ENCODE data around the gene CRYBG1.

Gene CRYBG1

DNA sequence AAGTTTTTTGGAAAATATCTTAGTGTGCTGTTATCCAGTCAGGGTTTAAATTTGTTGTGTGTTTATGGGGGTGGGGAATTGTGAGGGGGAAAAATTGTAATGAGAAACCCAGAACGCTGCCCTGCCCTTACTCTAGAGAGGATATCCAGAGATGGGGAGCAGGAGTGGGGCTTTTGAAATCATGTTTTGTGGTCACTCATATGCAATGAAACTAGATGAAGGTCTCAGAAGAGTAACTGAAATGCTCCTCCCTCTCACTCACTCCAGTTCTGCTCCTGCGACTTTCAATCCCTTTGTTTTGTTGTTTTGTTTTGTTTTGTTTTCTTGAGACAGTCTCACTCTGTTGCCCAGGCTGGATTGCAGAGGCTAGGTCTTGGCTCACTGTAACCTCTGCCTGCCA is 100.0 kb downstream of the CRYBG1 start:
- no peak for DNase-seq (ENCODE audit: low spot score)

DNA sequence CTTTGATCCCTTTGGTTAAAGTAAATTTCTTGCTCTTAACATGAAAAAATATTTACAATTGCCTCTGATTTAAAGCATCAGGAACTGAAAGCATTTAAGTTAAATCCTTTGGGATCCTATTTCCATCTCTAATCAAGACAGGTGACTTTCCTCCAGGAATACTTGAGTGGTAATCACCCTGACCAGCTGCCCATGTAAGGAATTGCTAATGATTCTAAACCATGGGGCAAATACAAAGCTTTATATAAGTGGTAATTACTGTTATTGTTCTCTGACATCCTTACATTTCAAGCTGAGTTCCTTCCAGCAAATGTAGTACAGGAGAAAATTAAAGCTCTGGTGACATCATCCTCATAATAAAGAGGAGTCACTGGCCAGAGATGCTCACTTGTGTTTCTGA is 100.6 kb downstream of the CRYBG1 start:
- no peak for DNase-seq (ENCODE audit: low spot score)

GRCh38 chr6:106462923-106463557 is 102.5 kb downstream of the CRYBG1 start:
- no peak for DNase-seq (ENCODE audit: low spot score)

GRCh38 chr6:106466211-106466610 is 105.7 kb downstream of the CRYBG1 start:
- no peak for DNase-seq (ENCODE audit: low spot score)

DNA sequence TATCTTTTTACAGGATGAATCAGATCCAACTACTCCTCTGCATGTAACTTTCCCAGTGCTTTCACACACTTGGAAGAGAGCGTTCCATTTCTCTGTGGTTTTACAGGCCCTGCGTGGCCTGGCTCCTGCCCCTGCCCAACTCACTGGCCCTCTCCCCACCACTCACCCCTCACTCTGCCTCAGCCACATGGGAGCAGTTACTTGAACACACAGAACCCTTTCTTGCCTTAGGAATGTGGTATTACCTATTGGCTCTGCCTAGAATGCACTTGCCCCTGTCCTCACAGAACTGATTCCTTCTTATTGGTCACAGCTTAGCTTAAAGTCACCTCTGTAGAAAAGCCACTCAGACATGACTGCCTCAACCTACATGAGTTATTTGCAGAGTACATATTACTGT is 108.4 kb downstream of the CRYBG1 start:
- no peak for DNase-seq (ENCODE audit: low spot score)

DNA sequence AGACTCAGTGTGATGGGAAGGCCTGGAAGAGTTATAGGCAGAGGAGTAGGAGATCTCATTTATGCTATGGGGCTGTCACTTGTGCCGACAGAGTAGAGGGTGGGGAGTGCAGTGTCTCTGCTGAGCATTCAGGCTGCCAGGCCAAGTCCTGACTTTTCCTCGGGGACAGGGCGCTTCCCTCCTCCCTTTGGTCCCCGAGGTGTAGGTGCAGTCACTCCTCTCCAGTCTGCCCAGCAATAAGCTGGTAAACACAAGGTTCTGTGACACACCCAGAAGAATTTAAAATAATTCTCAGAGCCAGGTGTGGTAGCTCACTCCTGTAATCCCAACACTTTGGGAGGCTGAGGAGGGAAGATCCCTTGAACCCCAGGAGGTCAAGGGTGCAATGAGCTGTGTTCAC is 109.4 kb downstream of the CRYBG1 start:
- no peak for DNase-seq (ENCODE audit: low spot score)

- DNase-seq (ENCODE audit: low spot score), result no peak
Measured at GRCh38 chr6:106470316-106470715, 109.8 kb downstream of the CRYBG1 start.

- no peak for DNase-seq (ENCODE audit: low spot score)
Measured at GRCh38 chr6:106470811-106471210, 110.3 kb downstream of the CRYBG1 start.

DNA sequence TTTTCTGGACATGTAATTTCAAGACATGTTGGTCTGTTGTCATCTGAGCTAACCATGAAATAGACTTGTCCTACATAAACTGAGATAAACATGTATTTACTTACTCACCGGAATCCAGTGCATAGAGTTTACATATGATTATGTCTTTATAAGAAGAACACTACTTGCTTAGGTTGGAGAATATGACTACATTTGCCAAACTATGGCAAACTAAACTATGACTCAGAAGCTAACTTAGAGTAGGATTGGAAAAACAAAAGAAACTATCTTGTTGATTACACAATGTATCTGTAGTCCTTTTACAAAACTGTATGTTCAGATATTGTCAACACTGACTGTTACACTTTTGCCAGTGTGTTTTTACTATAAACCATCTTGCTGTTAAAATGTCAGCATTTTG is 113.3 kb downstream of the CRYBG1 start:
- DNase-seq (ENCODE audit: low spot score), result no peak

GRCh38 chr6:106474466-106474865 is 113.9 kb downstream of the CRYBG1 start:
- no peak for DNase-seq (ENCODE audit: low spot score)

GRCh38 chr6:106475284-106475683 is 114.8 kb downstream of the CRYBG1 start:
- no peak for DNase-seq (ENCODE audit: low spot score)

DNA sequence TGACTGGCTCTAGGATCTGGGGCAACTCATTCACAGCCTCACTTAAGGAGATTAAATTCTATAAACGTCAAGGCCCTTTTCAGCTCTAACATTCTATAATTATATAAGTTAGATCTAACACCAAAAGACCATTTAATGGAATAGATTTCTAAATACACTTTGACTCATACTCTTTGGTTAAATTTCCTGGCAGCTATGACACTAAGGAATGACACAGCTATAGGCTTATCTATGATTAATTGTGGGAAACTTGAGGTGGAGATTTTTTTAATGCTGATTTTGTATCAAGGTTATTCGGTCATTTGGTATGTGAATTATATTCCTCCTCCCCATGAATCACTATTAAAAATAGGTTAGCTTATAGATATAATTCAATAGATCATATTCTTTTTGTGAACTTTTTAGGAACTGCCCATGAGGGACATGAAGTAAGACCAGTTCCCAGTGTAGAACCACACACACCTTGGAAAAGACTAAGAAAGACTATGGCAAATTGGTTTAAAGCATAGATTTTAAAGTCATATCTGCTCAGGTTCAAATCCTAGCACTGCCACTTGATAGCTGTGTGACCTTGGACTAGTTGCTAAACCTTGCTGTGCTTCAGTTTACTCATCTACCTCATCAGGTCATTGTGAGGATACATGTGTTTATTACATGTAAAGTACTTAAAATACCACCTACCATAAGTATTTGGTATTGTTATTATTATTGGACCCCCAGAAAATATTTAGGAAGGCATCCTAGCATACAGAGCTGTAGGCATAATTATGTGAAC is 116.0 kb downstream of the CRYBG1 start:
- no peak for DNase-seq (ENCODE audit: low spot score)

DNA sequence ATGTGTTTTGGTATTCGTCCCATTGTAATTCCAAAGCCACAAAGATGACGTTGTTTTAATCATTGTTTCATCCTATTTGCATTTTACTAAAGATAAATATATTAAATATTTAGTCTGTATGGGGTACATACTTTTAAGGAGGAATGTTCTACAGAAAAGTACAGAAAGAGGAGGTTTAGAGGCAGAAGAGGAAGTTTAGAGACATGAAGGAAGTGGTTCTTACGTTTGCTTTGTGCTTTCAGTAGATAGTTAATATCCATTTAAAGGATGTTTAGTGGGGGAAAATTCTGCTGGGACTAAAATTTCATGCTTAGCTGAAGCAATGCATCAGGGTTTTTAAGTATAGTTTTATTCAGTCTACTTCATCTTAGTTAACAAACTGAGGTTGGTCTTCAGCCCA is 116.6 kb downstream of the CRYBG1 start:
- no peak for DNase-seq (ENCODE audit: low spot score)

GRCh38 chr6:106477790-106478189 is 117.3 kb downstream of the CRYBG1 start:
- DNase-seq (ENCODE audit: low spot score), result no peak

DNA sequence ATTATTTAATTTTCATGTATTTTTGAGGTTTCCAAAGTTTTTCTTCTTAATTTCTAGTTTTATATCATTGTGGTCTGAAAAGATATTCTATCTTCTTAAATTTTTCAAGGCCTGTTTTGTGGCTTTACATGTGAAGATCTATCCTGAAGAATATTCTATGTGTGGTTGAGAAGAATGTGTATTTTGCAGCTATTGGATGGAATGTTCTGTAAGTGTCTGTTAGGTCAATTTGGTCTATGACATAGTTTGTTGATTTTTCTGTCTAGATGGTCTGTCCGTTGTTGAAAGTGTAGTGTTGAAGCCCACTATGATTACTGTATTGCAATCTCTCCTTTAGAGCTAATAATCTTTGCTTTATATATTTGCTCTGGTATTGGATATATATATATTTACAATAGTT is 125.7 kb downstream of the CRYBG1 start:
- no peak for DNase-seq (ENCODE audit: low spot score)

GRCh38 chr6:106488494-106489370 is 128.2 kb downstream of the CRYBG1 start:
- no peak for DNase-seq (ENCODE audit: low spot score)

- no peak for DNase-seq (ENCODE audit: low spot score)
Measured at GRCh38 chr6:106490030-106490429, 129.5 kb downstream of the CRYBG1 start.

DNA sequence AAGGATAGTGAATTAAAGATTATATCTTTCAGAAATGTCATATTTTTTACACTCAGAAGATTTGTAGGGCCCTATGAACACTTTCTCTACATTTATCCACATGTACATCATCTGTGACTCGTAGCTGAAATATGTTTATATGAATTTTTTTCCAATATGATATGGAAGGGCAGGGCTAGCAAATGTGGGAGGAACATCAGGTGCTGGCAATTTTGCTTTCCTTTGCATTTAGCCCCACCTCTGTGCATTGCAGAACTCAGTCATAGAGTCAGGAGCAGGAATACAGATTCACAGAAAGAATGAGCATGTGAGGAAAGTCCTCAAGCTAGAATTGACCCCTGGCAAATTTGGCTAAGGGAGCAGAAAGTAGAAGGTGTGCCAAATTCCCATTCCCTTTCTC is 129.9 kb downstream of the CRYBG1 start:
- no peak for DNase-seq (ENCODE audit: low spot score)

GRCh38 chr6:106490974-106491373 is 130.5 kb downstream of the CRYBG1 start:
- DNase-seq (ENCODE audit: low spot score), result no peak

DNA sequence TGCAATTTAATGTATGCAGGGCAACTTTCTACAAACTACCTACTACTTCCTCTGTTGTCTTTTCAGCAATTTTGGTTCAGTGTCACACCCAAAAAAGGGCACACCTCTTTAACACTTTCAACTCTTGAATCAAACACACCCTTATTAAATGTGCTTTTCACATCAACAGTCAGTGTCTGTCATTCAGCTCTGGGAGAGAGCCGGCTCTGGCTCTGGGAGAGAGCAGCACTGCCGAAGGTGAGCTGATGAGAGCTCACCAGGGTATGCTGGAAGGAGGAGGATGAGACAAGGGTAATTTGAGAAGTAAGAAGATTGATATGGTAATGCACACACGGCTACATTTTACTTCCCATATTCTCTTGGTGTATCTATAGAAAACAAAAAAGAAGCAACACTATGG is 134.5 kb downstream of the CRYBG1 start:
- DNase-seq (ENCODE audit: low spot score), result no peak

DNA sequence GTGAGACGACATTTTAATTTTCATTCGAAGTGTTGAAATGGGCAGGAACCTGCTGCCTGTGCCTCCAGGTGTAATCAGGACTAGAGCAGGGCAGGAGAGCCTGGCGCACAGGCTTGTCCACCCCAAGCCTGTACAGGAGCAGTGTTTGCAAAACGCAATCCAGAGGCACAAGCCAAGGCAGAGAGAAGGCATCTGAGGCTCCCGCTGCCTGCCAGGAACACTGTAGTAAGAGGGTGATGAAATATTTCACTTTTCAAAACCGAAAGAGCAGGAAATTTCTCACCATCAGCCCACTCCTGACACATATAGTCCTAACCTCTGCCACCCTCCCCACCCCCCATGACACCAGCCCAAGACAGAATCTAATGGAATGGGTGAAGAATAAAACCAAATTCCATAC is 136.3 kb downstream of the CRYBG1 start:
- no peak for DNase-seq (ENCODE audit: low spot score)

DNA sequence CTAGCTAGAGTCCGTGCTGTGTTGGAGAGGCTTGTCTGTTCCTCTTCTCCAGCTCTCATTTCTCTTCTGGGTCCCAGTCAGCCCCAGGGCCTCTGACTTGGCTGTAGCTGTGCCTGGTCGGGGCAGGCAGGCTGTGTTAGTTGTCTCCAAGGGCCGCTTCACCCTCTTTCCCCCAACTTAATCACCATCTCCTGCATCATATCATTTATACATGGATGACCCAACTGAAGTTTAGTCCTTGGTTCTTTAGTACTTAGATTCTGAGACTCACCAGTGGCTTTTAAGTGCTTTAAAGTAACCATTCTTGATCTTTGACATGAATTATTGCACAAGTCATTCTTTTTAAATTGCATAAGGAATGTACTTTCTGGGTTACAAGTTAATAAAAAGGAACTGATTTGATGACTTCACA is 141.4 kb downstream of the CRYBG1 start:
- no peak for DNase-seq (ENCODE audit: low spot score)

GRCh38 chr6:106502559-106502958 is 142.0 kb downstream of the CRYBG1 start:
- no peak for DNase-seq (ENCODE audit: low spot score)
